ENCODE data around the gene MGAM2.
"Not testable (repeated sequence)": the region's sequence is repeated elsewhere in the genome, so short reads cannot be mapped to it uniquely, and the experiment has no call there.

The MGAM2 gene

GRCh38 chr7:142111499-142111898, at the start of gene MGAM2:
MGAM2 (plus strand) TSS chr7:142111718; CDS start chr7:142116874, 5,156 bp downstream.
- no peak for DNase-seq

- DNase-seq, result no peak
Measured at GRCh38 chr7:142063551-142064442, 47.7 kb upstream of the MGAM2 start.

- no peak for DNase-seq
Measured at GRCh38 chr7:142066536-142066935, 45.0 kb upstream of the MGAM2 start.

GRCh38 chr7:142077762-142078161, 33.8 kb upstream of the MGAM2 start:
- DNase-seq, result no peak

- DNase-seq, result no peak
Measured at GRCh38 chr7:142083605-142084004, 27.9 kb upstream of the MGAM2 start.

GRCh38 chr7:142085428-142085827, 26.1 kb upstream of the MGAM2 start:
- DNase-seq, result no peak

GRCh38 chr7:142088022-142088714, 23.4 kb upstream of the MGAM2 start:
- no peak for DNase-seq

- DNase-seq, result no peak
Measured at GRCh38 chr7:142089035-142089434, 22.5 kb upstream of the MGAM2 start.

GRCh38 chr7:142091961-142092360, 19.6 kb upstream of the MGAM2 start:
- DNase-seq, result no peak

GRCh38 chr7:142094861-142095260, 16.7 kb upstream of the MGAM2 start:
- no peak for DNase-seq

- no peak for DNase-seq
Measured at GRCh38 chr7:142097571-142097970, 13.9 kb upstream of the MGAM2 start.

GRCh38 chr7:142098004-142098403, 13.5 kb upstream of the MGAM2 start:
- DNase-seq, result no peak

GRCh38 chr7:142099347-142099746, 12.2 kb upstream of the MGAM2 start:
- not testable (repeated sequence) for DNase-seq

GRCh38 chr7:142100634-142101033, 10.9 kb upstream of the MGAM2 start:
- DNase-seq, result no peak

- not testable (repeated sequence) for DNase-seq
Measured at GRCh38 chr7:142101794-142102193, 9.7 kb upstream of the MGAM2 start.

GRCh38 chr7:142104550-142105527, 6.7 kb upstream of the MGAM2 start:
- no peak for DNase-seq

- DNase-seq, result no peak
Measured at GRCh38 chr7:142108728-142109505, 2.6 kb upstream of the MGAM2 start.

GRCh38 chr7:142110098-142110497, 1.4 kb upstream of the MGAM2 start:
- no peak for DNase-seq

GRCh38 chr7:142110638-142111037, 880 bp upstream of the MGAM2 start:
- no peak for DNase-seq

- no peak for DNase-seq
Measured at GRCh38 chr7:142112086-142112485, 568 bp downstream of the MGAM2 start.

GRCh38 chr7:142114207-142114606, 2.7 kb downstream of the MGAM2 start:
- no peak for DNase-seq

- no peak for DNase-seq
Measured at GRCh38 chr7:142120524-142120923, 9.0 kb downstream of the MGAM2 start.
